ENCODE measurements around the gene DUOX2.

Gene DUOX2

DNA sequence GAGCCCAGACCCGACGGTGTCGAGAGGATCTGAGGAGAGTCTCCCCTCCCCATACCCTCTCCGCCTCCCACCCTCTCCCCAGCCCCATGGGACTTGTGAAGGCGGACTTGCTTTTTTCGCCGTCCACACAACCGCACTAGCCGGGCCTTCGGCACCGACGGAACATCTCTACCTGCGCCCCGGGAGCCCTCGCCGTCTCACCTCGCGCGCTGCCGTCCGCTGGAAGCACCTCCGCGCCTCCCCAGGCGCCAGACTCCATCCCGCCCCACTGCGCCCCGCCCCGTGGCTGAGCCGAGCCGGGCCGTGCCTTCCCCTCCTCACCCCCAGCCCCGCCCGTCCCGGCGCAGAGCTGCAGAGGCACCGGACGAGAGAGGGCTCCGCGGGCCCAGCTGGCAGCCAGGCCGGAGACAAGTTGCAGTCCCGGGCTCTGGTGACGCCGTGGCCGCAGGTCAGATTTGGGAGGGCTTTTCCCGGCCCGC is 15.7 kb upstream of the DUOX2 start, which contains the start of the genes DUOX1 and DUOXA1:
Gene DUOX1, plus strand, starts transcription at position 344 of the 479 bp plus-strand sequence. CDS start 1,973 bp downstream, outside the sequence.
Gene DUOXA1, minus strand, starts transcription at position 229 of the 479 bp plus-strand sequence. CDS start 6,865 bp downstream, outside the sequence.
- TF ChIP-seq CREB1 (IDR thresholded peaks at IDR 0.05; ENCODE audit: low read depth) (no peak), ZBTB7A (IDR thresholded peaks at IDR 0.05; ENCODE audit: low read depth) (no peak), CEBPB (IDR thresholded peaks at IDR 0.05) (no peak), EP300 (IDR thresholded peaks at IDR 0.05; ENCODE audit: borderline replicate concordance) (no peak), NFIC (IDR thresholded peaks at IDR 0.05) (no peak), EGR1 (IDR thresholded peaks at IDR 0.05) (no peak), TAF1 (IDR thresholded peaks at IDR 0.05; ENCODE audit: low read depth) (no peak), TEAD4 (IDR thresholded peaks at IDR 0.05) (no peak), TCF12 (IDR thresholded peaks at IDR 0.05; ENCODE audit: low read depth) (no peak), YY1 (IDR thresholded peaks at IDR 0.05; ENCODE audit: low read depth) (no peak), FOXM1 (IDR thresholded peaks at IDR 0.05; ENCODE audit: borderline replicate concordance, low read depth) (no peak), RAD21 (IDR thresholded peaks at IDR 0.05; ENCODE audit: low read depth) (no peak)
- TF ChIP-seq, protein P1, sequence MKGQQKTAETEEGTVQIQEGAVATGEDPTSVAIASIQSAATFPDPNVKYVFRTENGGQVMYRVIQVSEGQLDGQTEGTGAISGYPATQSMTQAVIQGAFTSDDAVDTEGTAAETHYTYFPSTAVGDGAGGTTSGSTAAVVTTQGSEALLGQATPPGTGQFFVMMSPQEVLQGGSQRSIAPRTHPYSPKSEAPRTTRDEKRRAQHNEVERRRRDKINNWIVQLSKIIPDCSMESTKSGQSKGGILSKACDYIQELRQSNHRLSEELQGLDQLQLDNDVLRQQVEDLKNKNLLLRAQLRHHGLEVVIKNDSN (IDR thresholded peaks at IDR 0.05) = no peak

DNA sequence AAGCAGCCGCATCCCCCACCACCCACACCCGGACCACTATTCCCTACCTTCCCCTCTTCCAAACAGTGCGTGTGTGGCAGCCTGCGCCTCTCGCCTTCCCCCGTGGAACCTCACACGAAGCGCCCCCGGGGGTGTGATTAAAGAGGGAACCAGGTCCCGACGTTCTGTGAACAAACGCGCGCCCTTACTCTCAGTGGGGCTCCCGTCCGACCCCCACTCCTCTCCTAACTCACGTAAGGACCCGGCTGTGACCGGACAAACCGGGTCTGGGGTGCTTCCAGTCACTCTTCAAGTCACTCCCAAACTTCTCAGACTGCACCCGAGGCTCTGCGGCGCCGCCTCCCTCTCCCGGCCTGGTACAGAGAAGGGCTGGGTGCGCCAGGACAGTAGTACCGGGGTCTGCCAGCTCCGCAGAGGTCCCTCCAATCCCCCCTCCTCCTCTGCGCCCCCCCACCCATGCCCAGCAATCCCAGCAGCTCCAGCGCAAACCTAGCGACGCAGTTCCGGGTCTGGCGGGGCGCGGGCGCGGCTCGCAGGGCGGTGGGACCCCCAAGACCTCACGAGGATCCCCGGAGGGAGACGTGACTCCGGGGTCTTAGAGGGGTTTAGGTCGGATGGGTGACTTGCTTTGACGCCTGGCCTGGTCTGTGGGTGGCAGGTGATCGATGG is 15.1 kb upstream of the DUOX2 start:
- TF ChIP-seq YY1 (IDR thresholded peaks at IDR 0.05; ENCODE audit: low read depth) (no peak), TCF12 (IDR thresholded peaks at IDR 0.05; ENCODE audit: low read depth) (no peak), ZBTB7A (IDR thresholded peaks at IDR 0.05; ENCODE audit: low read depth) (no peak), FOXM1 (IDR thresholded peaks at IDR 0.05; ENCODE audit: borderline replicate concordance, low read depth) (no peak), EGR1 (IDR thresholded peaks at IDR 0.05) (no peak), EP300 (IDR thresholded peaks at IDR 0.05; ENCODE audit: borderline replicate concordance) (no peak), NFIC (IDR thresholded peaks at IDR 0.05) (no peak), TEAD4 (IDR thresholded peaks at IDR 0.05) (no peak), CEBPB (IDR thresholded peaks at IDR 0.05) (no peak), CREB1 (IDR thresholded peaks at IDR 0.05; ENCODE audit: low read depth) (no peak), RAD21 (IDR thresholded peaks at IDR 0.05; ENCODE audit: low read depth) (no peak), TAF1 (IDR thresholded peaks at IDR 0.05; ENCODE audit: low read depth) (no peak)
- TF ChIP-seq, protein P2, sequence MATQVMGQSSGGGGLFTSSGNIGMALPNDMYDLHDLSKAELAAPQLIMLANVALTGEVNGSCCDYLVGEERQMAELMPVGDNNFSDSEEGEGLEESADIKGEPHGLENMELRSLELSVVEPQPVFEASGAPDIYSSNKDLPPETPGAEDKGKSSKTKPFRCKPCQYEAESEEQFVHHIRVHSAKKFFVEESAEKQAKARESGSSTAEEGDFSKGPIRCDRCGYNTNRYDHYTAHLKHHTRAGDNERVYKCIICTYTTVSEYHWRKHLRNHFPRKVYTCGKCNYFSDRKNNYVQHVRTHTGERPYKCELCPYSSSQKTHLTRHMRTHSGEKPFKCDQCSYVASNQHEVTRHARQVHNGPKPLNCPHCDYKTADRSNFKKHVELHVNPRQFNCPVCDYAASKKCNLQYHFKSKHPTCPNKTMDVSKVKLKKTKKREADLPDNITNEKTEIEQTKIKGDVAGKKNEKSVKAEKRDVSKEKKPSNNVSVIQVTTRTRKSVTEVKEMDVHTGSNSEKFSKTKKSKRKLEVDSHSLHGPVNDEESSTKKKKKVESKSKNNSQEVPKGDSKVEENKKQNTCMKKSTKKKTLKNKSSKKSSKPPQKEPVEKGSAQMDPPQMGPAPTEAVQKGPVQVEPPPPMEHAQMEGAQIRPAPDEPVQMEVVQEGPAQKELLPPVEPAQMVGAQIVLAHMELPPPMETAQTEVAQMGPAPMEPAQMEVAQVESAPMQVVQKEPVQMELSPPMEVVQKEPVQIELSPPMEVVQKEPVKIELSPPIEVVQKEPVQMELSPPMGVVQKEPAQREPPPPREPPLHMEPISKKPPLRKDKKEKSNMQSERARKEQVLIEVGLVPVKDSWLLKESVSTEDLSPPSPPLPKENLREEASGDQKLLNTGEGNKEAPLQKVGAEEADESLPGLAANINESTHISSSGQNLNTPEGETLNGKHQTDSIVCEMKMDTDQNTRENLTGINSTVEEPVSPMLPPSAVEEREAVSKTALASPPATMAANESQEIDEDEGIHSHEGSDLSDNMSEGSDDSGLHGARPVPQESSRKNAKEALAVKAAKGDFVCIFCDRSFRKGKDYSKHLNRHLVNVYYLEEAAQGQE (IDR thresholded peaks at IDR 0.05; ENCODE audit: low read depth) = no peak
- TF ChIP-seq, protein P3, sequence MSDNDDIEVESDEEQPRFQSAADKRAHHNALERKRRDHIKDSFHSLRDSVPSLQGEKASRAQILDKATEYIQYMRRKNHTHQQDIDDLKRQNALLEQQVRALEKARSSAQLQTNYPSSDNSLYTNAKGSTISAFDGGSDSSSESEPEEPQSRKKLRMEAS (IDR thresholded peaks at IDR 0.05) = no peak
- TF ChIP-seq, protein P1 (IDR thresholded peaks at IDR 0.05) = no peak

DNA sequence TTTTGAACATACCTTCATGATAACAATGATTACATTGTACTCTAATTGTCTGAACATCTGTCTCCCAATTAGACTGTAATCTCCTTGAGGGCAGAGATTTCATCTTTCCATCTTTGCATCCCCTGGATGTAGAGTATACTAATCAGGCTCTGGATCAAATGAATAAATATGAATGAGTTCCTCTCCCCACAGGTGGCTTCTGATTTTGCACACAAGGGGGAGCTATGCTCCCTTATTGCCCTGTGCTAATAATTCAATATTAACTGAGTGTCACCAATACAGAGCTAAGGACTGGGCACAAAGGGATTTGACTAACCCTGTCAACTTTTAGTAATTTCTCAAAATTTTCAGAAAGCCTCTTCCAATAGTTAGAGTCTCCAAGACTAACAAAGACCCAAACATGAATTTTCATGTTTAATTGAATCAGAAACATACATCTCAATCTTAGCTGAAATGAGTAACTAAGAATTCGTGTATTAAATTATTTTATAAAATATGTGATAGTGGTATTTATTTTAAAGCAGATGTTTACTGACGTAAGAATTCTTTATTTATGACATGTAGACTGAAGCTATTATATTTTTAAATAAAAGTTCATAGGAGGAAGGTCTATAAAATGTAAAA is 12.7 kb upstream of the DUOX2 start:
- peak; percentile 59 for TF ChIP-seq RAD21 (IDR thresholded peaks at IDR 0.05; ENCODE audit: low read depth)
- TF ChIP-seq, protein P1 (IDR thresholded peaks at IDR 0.05) = no peak
- no peak for TF ChIP-seq TCF12 (IDR thresholded peaks at IDR 0.05; ENCODE audit: low read depth)

DNA sequence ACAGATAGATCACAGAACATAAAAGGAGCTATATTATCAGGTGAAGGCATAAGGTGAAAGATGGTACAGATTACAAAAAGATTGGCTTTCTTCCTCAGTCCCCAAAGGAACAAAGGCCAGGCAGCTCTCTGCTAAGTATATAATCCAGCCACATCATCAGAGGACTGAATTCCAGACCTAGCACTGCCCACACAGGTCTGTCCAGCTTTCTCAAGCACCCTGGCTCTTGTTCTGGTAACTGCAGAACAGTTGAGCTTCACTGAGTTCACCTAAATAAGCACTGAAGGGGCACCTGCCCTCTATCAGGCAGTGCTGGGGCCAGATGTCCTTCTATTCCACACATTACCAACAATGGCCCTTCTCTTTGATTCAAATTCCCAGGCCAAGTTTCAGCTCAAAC is 9.4 kb upstream of the DUOX2 start:
- TF ChIP-seq EGR1 (IDR thresholded peaks at IDR 0.05) = no peak
- TF ChIP-seq, protein P2 (IDR thresholded peaks at IDR 0.05; ENCODE audit: low read depth) = no peak
- TF ChIP-seq, protein P3 (IDR thresholded peaks at IDR 0.05) = no peak
- no peak for TF ChIP-seq ZBTB7A (IDR thresholded peaks at IDR 0.05; ENCODE audit: low read depth)
- no peak for TF ChIP-seq EP300 (IDR thresholded peaks at IDR 0.05; ENCODE audit: borderline replicate concordance)
- no peak for TF ChIP-seq TAF1 (IDR thresholded peaks at IDR 0.05; ENCODE audit: low read depth)
- no peak for TF ChIP-seq TCF12 (IDR thresholded peaks at IDR 0.05; ENCODE audit: low read depth)
- TF ChIP-seq CREB1 (IDR thresholded peaks at IDR 0.05; ENCODE audit: low read depth) = no peak
- TF ChIP-seq, protein P1 (IDR thresholded peaks at IDR 0.05) = no peak
- TF ChIP-seq FOXM1 (IDR thresholded peaks at IDR 0.05; ENCODE audit: borderline replicate concordance, low read depth) = no peak
- TF ChIP-seq TEAD4 (IDR thresholded peaks at IDR 0.05) = no peak
- TF ChIP-seq RAD21 (IDR thresholded peaks at IDR 0.05; ENCODE audit: low read depth) = no peak
